ENCODE data around the gene LRP4. TPM values are rescaled to one million over a fixed set of nuclear protein-coding genes. Genes with fewer than 3 reads are reported as not detected.

The LRP4 gene
- total RNA-seq, 1 donor from 2014 or later, result 4.9 TPM

DNA sequence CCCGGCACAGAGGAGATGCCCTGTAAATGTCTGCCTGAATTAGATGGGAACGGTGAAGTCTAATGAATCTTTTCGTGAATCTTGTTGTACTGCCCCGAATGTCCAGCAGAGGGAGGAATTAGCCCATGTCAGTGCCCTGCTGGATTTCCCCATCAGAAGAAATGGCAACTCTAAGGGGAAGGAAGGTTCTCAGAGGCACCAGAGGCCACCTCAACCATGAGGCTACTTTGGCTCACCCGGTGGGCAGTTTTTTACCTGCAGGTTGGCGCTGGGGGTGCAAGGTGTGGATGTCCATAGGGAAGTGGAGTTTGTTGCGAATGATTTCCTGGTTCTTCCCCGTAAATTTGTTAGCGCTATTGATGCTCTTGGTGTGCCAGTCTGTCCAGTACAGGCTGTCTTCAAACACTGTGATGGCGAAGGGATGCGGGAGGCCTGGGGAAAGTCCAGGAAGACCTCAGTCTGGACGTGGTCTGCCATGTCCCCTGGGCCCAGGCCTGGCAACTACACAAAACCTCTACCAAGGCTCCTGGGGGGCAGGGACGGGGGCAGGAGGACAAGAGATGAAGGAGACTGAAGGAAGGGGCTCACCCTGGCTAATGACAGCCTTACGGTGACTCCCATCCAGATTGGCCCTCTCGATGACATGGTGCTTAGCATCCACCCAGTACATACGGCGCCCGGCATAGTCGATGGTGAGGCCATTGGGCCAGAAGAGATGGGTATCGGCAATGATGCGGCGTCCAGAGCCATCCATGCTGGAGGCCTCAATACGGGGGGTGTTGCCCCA lies 28.5 kb downstream of the LRP4 start:
- intact Hi-C loops (cut with DNase I), result loop anchor here (1.0 to 5.0 kb wide), 2 partner anchors 263 to 462 kb away; partner anchors contain the start of gene MYBPC3
- TF ChIP-seq CTCF (IDR thresholded peaks at IDR 0.05), result peak; percentile 82 to 88 (median 86)
- H3K4me1 ChIP-seq, result no peaks in the 10 kb centered on the region
- H3K36me3 ChIP-seq, result no peaks in the 10 kb centered on the region
- no peak overlapping the region for H3K27ac ChIP-seq
- no peak overlapping the region for H3K4me3 ChIP-seq
- peak in 1 of 2 donors; percentile 84 for DNase-seq (ENCODE audit: low spot score in 2 of 2)
- H3K27me3 ChIP-seq, result no peaks in the 10 kb centered on the region
- no peaks in the 10 kb centered on the region for H3K9me3 ChIP-seq

DNA sequence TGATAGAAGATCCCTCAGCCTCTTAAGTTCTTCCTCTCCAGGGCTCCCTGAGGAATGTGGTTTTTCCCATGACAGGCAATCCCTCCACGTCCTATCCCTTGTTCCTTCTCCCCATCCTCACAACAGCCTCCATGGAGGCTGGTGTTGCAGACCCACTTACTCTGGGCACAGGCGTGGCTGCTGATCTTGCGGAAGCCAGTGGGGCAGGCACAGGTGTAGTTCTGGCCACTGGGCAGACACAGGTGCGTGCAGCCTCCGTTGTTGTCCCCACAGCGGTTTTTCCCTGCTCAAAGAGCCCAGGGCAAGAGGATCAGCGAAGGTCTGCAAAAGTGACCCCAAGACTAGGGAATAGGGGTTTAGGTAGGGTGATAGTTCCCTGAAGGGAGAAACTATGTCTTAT lies 29.1 kb downstream of the LRP4 start:
- Histone ChIP-seq H3K4me3 (no peak overlapping the region), H3K9me3 (no peaks in the 10 kb centered on the region), H3K4me1 (no peaks in the 10 kb centered on the region), H3K27ac (no peak overlapping the region), H3K36me3 (no peaks in the 10 kb centered on the region), H3K27me3 (no peaks in the 10 kb centered on the region)
- intact Hi-C loops (cut with DNase I), result loop anchor here (1.0 to 5.0 kb wide), 2 partner anchors 264 to 463 kb away; partner anchors contain the start of gene MYBPC3
- TF ChIP-seq CTCF (IDR thresholded peaks at IDR 0.05), result no peak
- no peak for DNase-seq (ENCODE audit: low spot score in 2 of 2)

GRCh38 chr11:46888636-46889035 lies 29.7 kb downstream of the LRP4 start:
- Histone ChIP-seq H3K27ac (no peak overlapping the region), H3K4me3 (no peak overlapping the region), H3K9me3 (no peaks in the 10 kb centered on the region), H3K4me1 (no peaks in the 10 kb centered on the region), H3K36me3 (no peaks in the 10 kb centered on the region), H3K27me3 (no peaks in the 10 kb centered on the region)
- intact Hi-C loops (cut with DNase I), result loop anchor here (1.0 to 5.0 kb wide), 2 partner anchors 265 to 464 kb away; partner anchors contain the start of gene MYBPC3
- no peak for TF ChIP-seq CTCF (IDR thresholded peaks at IDR 0.05)
- no peak for DNase-seq (ENCODE audit: low spot score in 2 of 2)

DNA sequence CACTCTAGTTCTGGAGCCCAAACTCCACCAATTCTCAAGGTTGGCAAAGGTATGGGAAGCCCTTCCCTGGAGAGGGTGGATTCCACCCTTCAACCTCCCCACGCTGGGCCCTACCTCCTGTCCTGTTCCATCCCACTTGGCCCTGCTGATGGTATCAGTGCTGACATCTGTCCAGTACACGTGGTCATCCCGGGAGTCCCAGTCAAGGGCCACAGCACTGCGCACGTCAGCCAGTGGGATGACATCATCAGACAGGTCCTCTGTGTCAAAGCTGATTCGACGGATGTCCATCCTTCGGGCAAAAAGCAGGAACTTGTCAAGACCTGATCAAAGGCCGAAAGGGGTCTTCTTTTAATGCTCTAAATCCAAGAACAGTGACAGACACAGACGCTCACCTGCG lies 32.1 kb downstream of the LRP4 start:
- intact Hi-C loops (cut with DNase I), result loop anchor here (5.0 kb wide), 1 partner anchor 466 kb away; the partner anchor contains the start of gene MYBPC3
- H3K4me1 ChIP-seq, result no peaks in the 10 kb centered on the region

GRCh38 chr11:46879056-46879585 lies 39.2 kb downstream of the LRP4 start:
- no peaks in the 10 kb centered on the region for H3K4me1 ChIP-seq
- H3K36me3 ChIP-seq, result no peaks in the 10 kb centered on the region
- H3K4me3 ChIP-seq, result no peak overlapping the region
- no peak overlapping the region for H3K27ac ChIP-seq
- H3K27me3 ChIP-seq, result no peaks in the 10 kb centered on the region
- no peaks in the 10 kb centered on the region for H3K9me3 ChIP-seq
- TF ChIP-seq CTCF (IDR thresholded peaks at IDR 0.05), result no peak
- intact Hi-C loops (cut with DNase I), result no loop called here
- no peak for DNase-seq (ENCODE audit: low spot score in 2 of 2)

More for the DNA sequence above, 32.1 kb downstream of the LRP4 start:
- no peaks in the 10 kb centered on the region for H3K27me3 ChIP-seq
- no peak overlapping the region for H3K27ac ChIP-seq
- no peaks in the 10 kb centered on the region for H3K9me3 ChIP-seq
- DNase-seq (ENCODE audit: low spot score in 2 of 2), result no peak
- H3K4me3 ChIP-seq, result no peak overlapping the region
- H3K36me3 ChIP-seq, result no peaks in the 10 kb centered on the region
- TF ChIP-seq CTCF (IDR thresholded peaks at IDR 0.05), result no peak

All from ascending aorta (tissue), 2 donors.